HG02938 (cell line): Measurements from ENCODE around the gene LRTM2.

ENCODE experiments used
- ATAC-seq: cut with Tn5 transposase; IDR thresholded peaks from one replicate; pipeline ENCODE4 v1.9.1; 2021; ENCODE audit warnings: mild to moderate bottlenecking, moderate library complexity; ENCODE audit not compliant: unreplicated experiment

Gene LRTM2

GRCh38 chr12:1842183-1842904, 22.0 kb downstream of the LRTM2 start:
- no peak for ATAC-seq

GRCh38 chr12:1842905-1843640, 22.7 kb downstream of the LRTM2 start:
- no peak for ATAC-seq

- ATAC-seq: no peak
Measured at GRCh38 chr12:1843641-1844005, 23.3 kb downstream of the LRTM2 start.

GRCh38 chr12:1844223-1844622, 23.9 kb downstream of the LRTM2 start:
- ATAC-seq: no peak

- no peak for ATAC-seq
Measured at GRCh38 chr12:1844661-1845409, 24.5 kb downstream of the LRTM2 start.

GRCh38 chr12:1845427-1845826, 25.1 kb downstream of the LRTM2 start:
- no peak for ATAC-seq

GRCh38 chr12:1845886-1846285, 25.5 kb downstream of the LRTM2 start:
- no peak for ATAC-seq

GRCh38 chr12:1846421-1847405, 26.3 kb downstream of the LRTM2 start:
- ATAC-seq: no peak

- ATAC-seq: no peak
Measured at GRCh38 chr12:1847411-1847810, 27.0 kb downstream of the LRTM2 start.

- no peak for ATAC-seq
Measured at GRCh38 chr12:1848146-1848545, 27.8 kb downstream of the LRTM2 start.

GRCh38 chr12:1848745-1849144, 28.4 kb downstream of the LRTM2 start:
- ATAC-seq: no peak

GRCh38 chr12:1851151-1851701, 30.9 kb downstream of the LRTM2 start:
- no peak for ATAC-seq

- no peak for ATAC-seq
Measured at GRCh38 chr12:1852076-1852475, 31.7 kb downstream of the LRTM2 start.

GRCh38 chr12:1853716-1854115, 33.4 kb downstream of the LRTM2 start:
- ATAC-seq: no peak

- no peak for ATAC-seq
Measured at GRCh38 chr12:1855241-1855640, 34.9 kb downstream of the LRTM2 start.

- ATAC-seq: no peak
Measured at GRCh38 chr12:1857086-1857485, 36.7 kb downstream of the LRTM2 start.

GRCh38 chr12:1857821-1858220, 37.5 kb downstream of the LRTM2 start:
- ATAC-seq: no peak

- ATAC-seq: no peak
Measured at GRCh38 chr12:1858456-1858855, 38.1 kb downstream of the LRTM2 start.

GRCh38 chr12:1859643-1860042, 39.3 kb downstream of the LRTM2 start:
- no peak for ATAC-seq

GRCh38 chr12:1862973-1863372, 42.6 kb downstream of the LRTM2 start:
- ATAC-seq: no peak
